Measurements from ENCODE around the gene UNC13B.
"Not testable (repeated sequence)": the region's sequence is repeated elsewhere in the genome, so short reads cannot be mapped to it uniquely, and the experiment has no call there.

The UNC13B gene

DNA sequence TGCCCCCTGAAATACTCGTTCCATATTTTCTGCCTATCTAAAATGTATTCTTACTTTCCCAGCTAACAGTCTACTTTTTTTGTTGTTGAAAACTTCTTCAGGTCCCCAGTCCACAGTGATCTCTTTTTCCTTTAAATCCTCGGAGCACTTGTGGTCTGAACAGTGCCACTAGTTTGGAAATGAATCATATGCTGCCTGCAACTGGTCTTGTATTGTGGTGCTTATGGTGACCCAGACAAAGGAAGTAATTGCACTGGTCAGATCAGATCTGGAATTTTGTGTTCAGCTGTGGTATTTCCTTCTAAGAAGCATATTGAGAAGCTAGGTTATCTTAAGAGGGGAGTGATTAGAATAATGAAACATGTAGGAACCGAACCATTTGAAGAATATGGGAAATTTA lies 2.9 kb downstream of the UNC13B start:
- no peak for DNase-seq

DNA sequence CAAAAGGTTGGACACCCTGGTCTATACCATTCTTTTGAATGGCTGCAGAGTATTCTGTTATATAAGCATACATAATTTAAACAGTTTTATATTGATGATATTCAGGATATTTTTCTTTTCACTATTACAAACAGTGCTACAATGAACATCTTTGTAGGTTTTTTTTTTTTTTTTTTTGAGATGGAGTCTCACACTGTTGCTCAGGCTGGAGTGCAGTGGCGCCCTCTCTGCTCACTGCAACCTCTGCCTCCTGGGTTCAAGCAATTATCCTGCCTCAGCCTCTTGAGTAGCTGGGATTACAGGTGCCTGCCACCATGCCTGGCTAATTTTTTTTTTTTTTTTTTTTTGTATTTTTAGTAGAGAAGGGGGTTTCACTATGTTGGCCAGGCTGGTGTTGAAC lies 5.6 kb downstream of the UNC13B start:
- DNase-seq, result not testable (repeated sequence)

DNA sequence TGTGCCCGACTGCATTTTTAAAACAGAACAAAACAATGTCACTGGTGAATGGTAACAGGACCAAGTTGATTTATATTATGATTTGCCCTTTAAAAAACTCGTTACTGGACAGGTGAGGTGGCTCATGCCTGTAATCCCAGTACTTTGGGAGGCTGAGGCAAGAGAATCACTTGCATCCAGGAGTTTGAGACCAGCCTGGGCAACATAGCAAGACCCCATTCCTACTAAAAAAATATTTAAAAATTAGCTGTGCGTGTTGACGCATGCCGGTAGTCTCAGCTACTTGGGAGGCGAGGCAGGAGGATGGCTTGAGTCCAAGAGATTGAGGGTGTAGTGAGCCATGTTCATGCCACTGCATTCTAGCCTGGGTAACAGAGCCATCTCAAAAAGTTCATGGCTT lies 7.2 kb downstream of the UNC13B start:
- DNase-seq, result no peak

DNA sequence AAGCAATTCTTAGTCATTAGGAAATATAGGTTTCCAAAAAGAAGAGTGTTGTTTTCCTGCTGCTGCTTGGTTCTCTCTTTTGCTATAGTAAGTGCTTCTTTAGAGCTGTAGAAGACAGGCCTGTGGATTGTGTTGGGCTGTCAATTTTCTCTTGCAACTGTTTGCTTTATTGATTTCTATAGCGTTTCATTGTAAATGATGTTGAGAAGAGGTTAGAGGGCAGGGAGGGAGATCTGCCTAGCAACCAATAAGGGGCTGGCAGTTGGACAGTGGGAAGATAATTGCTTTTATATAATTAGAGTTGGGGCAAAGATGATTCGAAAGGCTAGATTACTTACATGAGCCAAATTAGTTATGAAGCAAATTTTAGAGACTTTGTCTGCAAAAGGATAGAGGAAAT lies 11.1 kb downstream of the UNC13B start:
- peak in 1 of 2 experiments; percentile 19 for DNase-seq

DNA sequence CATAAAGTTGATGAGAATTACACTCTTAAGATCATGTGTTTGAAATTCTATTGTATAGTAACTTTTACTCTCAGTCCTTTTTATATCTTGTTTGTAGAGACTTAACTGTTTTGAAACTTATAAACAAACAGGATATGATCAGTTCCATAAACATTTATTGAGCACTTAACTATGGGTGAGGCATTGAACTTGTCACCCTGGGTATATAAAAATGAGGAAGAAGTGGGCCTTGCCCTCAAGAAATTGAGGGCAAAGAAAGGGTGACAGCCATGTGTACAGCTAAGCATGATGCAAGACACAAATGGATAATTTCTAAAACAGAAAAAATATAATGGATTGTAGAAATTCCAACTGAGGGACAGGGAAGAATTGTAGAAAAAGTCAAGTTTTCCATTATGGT lies 15.7 kb downstream of the UNC13B start:
- no peak for DNase-seq

DNA sequence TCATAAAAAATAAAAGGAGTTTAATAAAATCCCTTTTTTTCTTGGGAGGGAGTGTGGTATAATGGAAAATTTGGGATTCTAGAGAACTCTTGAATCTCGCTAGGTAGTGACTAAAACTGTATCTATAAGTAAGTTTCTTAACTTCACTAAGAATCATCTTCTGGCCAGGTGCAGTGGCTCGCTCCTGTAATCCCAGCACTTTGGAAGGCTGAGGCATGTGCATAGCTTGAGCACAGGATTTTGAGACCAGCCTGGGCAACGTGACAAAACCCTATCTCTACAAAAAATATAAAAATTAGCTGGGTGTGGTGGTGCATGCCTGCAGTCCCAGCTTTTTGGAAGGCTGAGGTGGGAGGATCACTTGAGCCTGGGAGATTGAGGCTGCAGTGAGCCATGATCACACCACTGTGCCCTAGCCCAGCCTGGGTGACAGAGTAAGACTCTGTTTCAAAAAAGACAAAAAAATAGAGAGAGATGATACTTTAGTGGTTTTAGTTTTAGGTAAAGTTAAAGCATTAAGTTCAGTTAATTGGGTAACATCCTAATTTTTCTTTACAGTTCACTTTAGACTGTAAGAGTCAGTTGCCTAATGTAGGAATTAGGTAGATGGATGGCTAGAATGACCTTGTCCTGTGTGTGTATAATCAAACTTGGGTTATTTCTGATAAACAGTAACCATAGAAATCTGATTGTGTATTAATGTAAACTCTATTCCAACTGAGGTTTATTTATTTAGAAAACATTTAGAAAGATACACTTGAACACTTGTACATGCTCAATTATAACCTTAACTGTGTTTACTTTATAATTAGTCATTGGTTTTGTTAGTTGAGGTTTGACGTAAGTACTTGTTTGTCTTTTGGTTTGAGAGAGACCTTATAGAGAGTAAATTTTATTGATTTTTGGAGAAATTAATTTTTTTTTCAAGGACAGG lies 17.8 kb downstream of the UNC13B start:
- DNase-seq, result no peak

DNA sequence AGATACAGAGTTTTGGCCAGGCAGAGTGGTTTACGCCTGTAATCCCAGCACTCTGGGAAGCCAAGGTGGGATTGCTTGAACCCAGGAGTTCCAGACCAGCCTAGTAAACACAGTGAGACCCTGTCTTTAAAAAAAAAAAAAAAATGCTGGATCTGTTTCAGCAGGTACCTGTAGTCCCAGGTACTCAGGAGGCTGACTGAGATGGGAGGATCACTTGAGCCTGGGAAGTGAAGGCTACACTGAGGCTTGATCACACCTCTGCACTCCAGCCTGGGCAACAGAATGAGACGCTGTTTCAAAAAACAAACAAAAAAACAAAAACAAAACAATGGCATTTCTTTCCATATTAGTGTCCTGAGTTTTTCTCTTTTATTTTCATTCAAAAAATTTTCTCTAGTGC lies 19.0 kb downstream of the UNC13B start:
- DNase-seq, result no peak

DNA sequence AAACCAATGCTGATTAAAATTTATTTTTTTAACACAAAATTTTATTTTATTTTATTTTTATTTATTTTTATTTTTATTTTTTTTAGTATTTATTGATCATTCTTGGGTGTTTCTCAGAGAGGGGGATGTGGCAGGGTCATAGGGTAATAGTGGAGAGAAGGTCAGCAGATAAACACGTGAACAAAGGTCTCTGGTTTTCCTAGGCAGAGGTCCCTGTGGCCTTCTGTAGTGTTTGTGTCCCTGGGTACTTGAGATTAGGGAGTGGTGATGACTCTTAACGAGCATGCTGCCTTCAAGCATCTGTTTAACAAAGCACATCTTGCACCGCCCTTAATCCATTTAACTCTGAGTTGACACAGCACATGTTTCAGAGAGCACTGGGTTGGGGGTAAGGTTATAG lies 20.6 kb downstream of the UNC13B start:
- not testable (repeated sequence) for DNase-seq

DNA sequence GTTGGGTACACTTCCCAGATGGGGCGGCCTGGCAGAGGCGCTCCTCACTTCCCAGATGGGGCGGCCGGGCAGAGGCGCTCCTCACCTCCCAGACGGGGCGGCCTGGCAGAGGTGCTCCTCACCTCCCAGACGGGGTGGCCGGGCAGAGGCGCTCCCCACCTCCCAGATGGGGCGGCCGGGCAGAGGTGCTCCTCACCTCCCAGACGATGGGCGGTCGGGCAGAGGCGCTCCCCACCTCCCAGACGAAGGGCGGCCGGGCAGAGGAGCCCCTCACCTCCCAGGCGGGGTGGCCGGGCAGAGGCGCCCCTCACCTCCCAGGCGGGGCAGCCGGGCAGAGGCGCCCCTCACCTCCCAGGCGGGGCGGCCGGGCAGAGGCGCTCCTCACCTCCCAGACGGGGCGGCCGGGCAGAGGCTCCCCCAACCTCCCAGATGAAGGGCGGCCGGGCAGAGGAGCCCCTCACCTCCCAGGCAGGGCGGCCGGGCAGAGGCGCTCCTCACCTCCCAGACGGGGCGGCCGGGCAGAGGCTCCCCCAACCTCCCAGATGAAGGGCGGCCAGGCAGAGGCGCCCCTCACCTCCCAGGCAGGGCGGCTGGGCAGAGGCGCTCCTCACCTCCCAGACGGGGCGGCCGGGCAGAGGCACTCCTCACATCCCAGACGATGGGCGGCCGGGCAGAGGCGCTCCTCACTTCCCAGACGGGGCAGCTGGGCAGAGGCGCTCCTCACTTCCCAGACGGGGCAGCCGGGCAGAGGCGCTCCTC lies 21.4 kb downstream of the UNC13B start:
- DNase-seq, result not testable (repeated sequence)

DNA sequence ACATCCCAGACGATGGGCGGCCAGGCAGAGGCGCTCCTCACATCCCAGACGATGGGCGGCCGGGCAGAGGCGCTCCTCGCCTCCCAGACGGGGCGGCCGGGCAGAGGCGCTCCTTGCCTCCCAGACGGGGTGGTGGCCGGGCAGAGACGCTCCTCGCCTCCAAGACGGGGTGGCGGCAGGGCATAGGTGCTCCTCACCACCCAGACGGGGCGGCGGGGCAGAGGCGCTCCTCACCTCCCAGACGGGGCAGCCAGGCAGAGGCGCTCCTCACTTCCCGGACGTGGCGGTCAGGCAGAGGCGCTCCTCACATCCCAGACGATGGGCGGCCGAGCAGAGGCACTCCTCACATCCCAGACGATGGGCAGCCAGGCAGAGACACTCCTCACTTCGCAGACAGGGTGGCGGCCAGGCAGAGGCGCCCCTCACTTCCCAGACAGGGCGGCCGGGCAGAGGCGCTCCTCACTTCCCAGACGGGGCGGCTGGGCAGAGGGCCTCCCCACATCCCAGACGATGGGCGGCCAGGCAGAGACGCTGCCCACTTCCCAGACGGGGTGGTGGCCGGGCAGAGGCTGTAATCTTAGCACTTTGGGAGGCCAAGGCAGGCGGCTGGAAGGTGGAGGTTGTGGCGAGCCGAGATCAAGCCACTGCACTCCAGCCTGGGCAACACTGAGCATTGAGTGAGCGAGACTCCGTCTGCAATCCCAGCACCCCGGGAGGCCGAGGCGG lies 22.1 kb downstream of the UNC13B start:
- not testable (repeated sequence) for DNase-seq

DNA sequence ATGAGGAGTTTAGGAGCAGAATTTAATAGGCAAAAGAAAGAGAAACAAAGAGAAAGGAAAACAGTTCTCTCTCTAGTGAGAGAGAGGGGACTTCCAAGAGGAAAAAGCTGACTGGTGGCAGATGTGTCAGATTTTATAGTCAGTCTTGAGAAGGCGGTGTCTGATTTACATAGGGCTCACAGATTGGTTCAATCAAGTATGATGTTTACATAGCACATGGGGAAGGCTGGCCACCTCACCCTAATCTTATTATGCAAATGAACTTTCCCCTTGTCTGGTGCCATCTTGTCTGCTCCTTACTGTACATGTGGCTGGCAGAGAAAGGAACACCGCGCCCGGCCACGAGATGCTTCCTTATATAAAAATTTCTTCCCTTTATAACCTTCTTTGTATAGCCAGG lies 24.7 kb downstream of the UNC13B start:
- DNase-seq, result no peak

DNA sequence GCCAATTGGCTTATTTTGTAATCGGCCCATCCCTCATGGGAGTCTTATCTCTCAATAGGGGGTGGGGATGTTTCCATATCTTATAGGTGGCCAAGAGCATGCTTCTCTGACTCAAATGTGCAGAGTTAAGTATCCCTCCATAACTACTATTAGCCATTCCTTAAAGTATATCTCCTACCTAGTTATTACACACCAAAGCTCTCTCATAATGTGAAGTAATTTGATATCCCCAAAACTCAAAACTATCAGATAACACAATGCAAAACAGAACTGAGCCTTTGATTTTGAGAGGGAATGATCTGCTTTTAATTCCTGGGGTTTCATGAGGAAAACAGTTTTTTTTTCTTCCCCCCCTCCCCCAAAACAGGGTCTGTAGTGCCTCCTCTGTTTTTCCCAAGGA lies 28.4 kb downstream of the UNC13B start:
- no peak for DNase-seq

DNA sequence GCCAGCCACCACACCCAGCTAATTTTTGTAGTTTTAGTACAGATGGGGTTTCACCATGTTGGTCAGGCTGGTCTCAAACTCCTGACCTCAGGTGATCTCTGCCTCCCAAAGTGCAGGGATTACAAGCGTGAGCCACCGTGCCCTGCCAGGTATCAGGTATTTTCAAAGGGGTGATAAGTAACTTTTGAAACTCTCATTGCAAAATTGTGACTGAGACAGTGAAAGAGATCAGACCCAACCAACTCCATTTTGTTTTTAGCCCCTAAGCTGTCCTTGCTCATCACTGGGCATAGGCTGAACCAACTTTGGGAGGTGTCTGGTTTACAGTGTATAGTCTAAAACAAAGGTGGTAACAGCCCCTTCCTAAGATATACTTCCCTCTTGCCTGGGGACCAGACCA lies 29.3 kb downstream of the UNC13B start:
- no peak for DNase-seq

DNA sequence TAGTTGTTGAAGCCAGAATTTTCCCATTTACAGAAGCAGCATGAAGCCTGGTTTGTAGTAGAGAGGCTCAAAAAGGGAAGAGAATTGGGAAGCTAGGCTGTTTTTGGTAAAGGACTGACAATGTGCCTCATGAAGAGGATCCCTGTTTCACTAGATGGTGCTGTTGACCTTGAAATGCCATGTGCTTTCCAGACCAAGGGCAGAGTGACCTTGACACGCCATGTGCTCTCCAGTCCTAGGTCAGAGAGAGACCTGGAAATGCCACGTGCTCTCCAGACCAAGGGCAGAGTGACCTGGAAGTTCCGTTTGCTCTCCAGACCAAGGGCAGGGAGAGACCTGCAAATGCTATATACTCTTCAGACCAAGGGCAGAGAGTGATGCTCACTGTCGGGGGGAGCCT lies 32.0 kb downstream of the UNC13B start:
- no peak for DNase-seq

DNA sequence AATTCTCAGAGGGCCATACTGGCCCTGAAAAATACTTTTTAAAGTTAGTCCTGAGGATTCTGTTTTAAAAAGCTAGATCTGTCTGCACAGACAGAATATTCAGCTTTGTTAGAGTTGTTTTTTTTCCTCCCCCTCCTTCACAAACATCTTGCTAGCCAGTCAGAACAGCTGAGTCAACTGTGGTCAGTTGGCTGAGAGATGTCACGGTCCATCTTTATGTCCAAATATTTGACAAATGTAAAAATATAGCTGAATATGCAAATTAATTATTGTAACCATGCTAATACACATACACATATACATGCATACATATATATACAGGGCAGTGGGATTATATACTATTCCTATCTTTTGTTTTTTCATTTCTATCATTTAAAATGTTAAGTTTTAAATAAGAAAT lies 33.9 kb downstream of the UNC13B start:
- no peak for DNase-seq

DNA sequence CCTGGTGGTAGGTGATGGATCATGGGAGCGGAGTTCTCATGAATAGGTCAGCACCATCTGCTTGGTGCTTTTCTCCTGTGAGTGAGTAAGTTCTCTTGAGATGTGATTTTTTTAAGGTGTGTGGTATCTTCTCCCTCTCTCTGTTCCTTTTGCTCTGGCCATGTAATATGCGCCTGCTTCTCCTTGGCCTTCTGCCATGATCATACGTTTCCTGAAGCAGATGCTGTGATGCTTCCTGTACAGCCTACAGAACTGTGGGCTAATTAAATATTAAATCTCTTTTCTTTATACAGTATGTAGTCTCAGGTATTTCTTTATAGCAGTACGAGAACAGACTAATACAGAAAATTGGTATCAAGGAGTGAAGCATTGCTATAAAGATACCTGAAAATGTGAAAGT lies 36.4 kb downstream of the UNC13B start:
- DNase-seq, result no peak

DNA sequence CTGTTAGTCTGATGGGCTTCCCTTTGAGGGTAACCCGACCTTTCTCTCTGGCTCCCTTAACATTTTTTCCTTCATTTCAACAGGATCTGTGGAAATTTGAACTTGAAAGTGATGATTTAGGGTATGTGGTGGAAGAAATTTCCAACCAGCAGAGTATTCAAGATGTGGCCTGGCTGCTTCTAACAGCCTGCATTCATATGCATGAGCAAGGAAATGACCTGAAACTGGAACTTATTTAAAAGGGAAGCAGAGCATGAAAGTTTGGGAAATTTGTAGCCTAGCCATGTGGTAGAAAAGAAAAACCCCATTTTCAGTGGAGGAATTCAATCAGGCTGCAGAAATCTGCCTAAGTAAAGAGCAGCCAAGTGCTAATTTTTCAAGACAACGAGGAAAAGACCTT lies 41.7 kb downstream of the UNC13B start:
- DNase-seq, result no peak

DNA sequence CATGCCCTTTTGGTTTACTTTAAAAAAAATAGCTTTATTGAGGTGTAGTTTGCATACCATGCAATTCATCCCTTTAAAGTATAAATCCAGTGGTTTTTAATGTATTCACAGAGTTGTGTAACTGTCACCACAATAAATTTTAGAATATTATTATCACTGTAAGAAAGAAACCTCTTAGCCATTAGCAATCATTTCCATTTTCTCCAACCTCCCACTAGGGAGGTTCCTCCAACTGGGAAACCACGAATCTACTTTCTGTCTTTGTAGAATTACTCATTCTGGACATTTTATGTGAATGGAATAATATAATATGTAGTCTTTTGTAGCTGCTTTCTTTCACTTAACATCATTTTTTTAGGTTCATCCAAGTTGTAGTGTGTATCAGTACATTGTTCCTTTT lies 43.5 kb downstream of the UNC13B start:
- DNase-seq, result no peak

DNA sequence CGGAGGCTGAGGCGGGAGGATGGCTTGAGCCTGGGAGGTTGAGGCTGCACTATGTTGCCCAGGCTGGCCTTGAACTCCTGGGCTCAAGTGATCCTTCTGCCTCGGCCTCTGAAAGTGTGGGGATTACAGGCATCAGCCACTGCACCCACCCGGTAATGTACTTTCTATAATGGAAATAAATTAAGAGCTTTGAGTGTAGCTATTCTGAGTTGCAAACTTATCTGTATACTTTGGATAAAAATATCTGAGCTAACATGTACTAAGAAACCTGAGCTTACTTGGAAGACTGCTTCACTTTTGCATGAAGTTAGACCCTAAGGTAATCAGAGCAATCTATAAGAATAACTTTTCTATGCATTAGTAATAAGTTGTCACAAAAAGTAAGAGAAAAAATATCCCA lies 50.0 kb downstream of the UNC13B start:
- no peak for DNase-seq

DNA sequence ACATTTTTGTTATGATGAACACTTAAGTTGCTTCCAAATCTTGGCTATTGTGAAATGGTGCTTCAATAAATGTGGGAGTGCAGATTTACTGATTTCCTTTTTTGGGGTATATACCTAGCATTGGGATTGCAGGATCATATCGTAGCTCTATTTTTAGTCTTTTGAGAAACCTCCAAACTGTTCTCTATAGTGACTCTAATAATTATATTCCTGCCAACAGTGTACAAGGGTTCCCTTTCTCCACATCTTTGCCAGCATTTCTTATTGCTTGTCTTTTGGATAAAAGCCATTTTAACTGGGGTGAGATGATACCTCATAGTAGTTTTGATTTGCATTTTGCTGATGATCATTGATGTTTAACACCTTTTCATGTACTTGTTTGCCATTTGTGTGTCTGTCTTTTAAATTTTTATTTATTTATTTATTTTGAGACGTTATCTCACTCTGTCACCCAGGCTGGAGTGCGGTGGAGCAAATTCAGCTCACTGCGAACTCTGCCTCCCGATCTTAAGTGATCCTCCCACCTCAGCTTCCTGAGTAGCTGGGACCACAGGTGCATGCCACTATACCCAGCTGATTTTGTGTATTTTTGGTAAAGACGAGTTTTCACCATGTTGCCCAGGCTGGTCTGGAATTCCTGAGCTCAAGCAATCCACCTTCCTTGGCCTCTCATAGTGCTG lies 59.0 kb downstream of the UNC13B start:
- DNase-seq, result no peak

DNA sequence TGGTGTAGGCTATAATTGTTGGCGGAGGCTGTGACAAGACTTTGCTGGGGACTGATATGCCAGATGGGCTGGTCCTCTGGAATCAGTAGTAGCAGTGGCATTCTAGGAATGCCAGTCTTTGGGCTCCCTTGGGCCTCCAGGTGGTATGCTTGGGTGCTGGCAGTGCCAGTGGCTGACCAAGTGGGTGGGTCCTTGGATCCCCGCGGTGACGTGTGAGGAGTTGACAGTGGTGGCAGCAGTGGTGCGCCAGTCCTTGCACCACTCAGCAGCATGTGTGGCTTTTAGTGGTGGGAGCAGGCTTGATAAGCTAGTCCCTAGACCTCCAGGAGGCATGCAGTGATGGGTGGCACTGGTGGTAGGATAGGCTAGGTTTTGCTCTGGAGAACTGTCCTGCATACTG lies 63.9 kb downstream of the UNC13B start:
- DNase-seq, result no peak

DNA sequence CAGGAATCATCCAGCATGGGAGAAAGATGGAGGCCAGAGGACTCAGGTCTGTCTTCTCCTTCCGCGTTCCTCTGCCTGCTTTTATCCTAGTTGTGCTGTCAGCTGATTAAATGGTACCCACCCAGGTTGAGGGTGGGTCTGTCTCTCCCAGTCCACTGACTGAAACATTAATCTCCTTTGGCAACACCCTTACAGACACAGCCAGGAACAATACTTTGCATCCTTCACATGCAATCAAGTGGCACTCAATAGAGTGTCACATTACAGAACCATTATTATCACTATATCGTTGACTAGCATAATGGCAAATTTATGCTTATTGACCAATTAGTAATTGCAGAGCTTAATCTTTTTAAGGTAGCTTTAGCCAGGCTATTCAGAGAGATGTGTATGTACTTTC lies 64.8 kb downstream of the UNC13B start:
- peak in 1 of 2 experiments; percentile 13 for DNase-seq

DNA sequence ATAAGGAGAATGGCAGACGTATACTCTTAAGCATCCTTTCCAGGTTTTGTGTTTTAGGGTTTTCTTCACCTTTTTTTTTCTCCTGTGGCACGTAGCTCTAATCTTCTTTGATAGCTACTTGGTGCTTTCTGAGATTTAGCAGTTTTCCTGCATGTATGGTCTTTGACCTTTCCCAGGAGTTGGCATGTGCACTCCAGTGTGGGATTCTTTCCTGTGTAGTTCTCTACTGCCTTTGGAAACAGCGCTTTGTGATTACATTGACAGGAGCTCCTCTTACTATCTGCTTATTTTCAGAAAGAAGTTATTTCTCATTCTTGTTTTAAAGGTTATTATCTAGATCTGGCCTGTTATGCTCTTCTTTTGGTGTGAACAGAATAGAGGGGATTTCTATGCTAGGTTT lies 65.5 kb downstream of the UNC13B start:
- DNase-seq, result no peak

Measured in NCI-H1930 (cell line).